K562 (cell line): Measurements from ENCODE around the gene DNAJB12. TPM values are rescaled to one million over a fixed set of nuclear protein-coding genes. Genes with fewer than 3 reads are reported as not detected.
A peak's percentile ranks its signal among the peaks of the same experiment; 100 is the strongest.

Source experiments
- BHLHE40 ChIP-seq: IDR thresholded peaks from 2 replicates; pipeline ENCODE4 v1.6.1; 2011; ENCODE audit warnings: low read length, improper control_type of control experiment
- CEBPG ChIP-seq, 3 experiments: fragments of 200-800 bp in 1 of 3; sonication (Bioruptor generic) in 1 of 3; sonication (generic) in 1 of 3; formaldehyde crosslinking in 1 of 3; IDR thresholded peaks in 2 of 3; conservative IDR thresholded peaks in 1 of 3; 2 replicates each; pipeline versions ENCODE4 v1.6.1 to v1.8.0; 2016 to 2022; ENCODE audit warnings: missing compliant biosample characterization in 2 of 3, missing genetic modification characterization in 2 of 3, mild to moderate bottlenecking in 1 of 3, missing genetic modification reagents in 1 of 3
- CTBP1 ChIP-seq: fragments of 450-650 bp; IDR thresholded peaks from 2 replicates; pipeline ENCODE4 v1.6.1; 2016; ENCODE audit warnings: borderline replicate concordance
- DNMT1 ChIP-seq: fragments of 450-650 bp; IDR thresholded peaks from 2 replicates; pipeline ENCODE4 v1.6.1; 2016; ENCODE audit warnings: antibody characterized with exemption, mild to moderate bottlenecking
- JUN ChIP-seq, 2 experiments: sonication (generic) in 1 of 2; formaldehyde crosslinking in 1 of 2; IDR thresholded peaks; 2 replicates each; pipeline versions ENCODE4 v1.6.1 to v1.8.0; 2012 to 2022; ENCODE audit warnings: borderline replicate concordance in 2 of 2, mild to moderate bottlenecking in 2 of 2, improper control_type of control experiment in 1 of 2, low read depth in 1 of 2, low read length in 1 of 2, missing genetic modification reagents in 1 of 2
- MAZ ChIP-seq, 2 experiments: fragments of 450-650 bp in 1 of 2; sonication (generic) in 1 of 2; formaldehyde crosslinking; IDR thresholded peaks in 1 of 2; conservative IDR thresholded peaks in 1 of 2; 2 replicates each; pipeline versions ENCODE4 v1.4.0 to v1.5.0; 2020; ENCODE audit warnings: mild to moderate bottlenecking in 1 of 2, missing genetic modification reagents in 1 of 2
- NFXL1 ChIP-seq: fragments of 450-650 bp; formaldehyde crosslinking; IDR thresholded peaks from 2 replicates; pipeline ENCODE4 v1.4.0; 2021; ENCODE audit warnings: mild to moderate bottlenecking
- SIN3B ChIP-seq: fragments of 450-650 bp; IDR thresholded peaks from 2 replicates; pipeline ENCODE4 v1.6.1; 2017; ENCODE audit warnings: low read depth, mild to moderate bottlenecking, moderate library complexity
- SMAD4 ChIP-seq: fragments of 250-450 bp; sonication (Bioruptor Pico); conservative IDR thresholded peaks from 2 replicates; pipeline ENCODE4 v1.8.0; 2021; ENCODE audit warnings: inconsistent platforms, mild to moderate bottlenecking, moderate library complexity
- SRSF9 ChIP-seq: fragments of 200-400 bp; formaldehyde crosslinking; IDR thresholded peaks from 2 replicates; pipeline ENCODE4 v1.6.1; 2017; ENCODE audit warnings: low read depth, low read length, borderline replicate concordance
- TEAD2 ChIP-seq: fragments of 450-650 bp; IDR thresholded peaks from 2 replicates; pipeline ENCODE4 v1.6.1; 2016; ENCODE audit warnings: missing genetic modification characterization, control low read depth, missing compliant biosample characterization
- WHSC1 ChIP-seq: IDR thresholded peaks from one replicate; pipeline ENCODE4 v1.6.1; 2012; ENCODE audit warnings: low read length, control low read depth, inconsistent platforms
- polyA plus RNA-seq, 8 experiments: library from polyadenylated mRNA; depleted of rRNA in 4 of 8; stranded (reverse) in 5 of 8; unstranded in 3 of 8; fragments of >200 nt; fragmentation: Nextera tagmentation in 2 of 8; fragmentation: Illumina TruSeq in 1 of 8; extraction: Ambion mirVana in 2 of 8; extraction: Trizol in 1 of 8; gene quantifications; 2 replicates each; pipeline versions ENCODE4 v1.2.1 to v1.2.3, GENCODE V29; 2011 to 2014; ENCODE audit warnings: inconsistent platforms in 1 of 8, missing spikeins in 1 of 8
- total RNA-seq, 7 experiments: library from RNA; depleted of rRNA in 6 of 7; stranded (reverse); fragments of >200 nt in 6 of 7; fragmentation: Illumina TruSeq in 2 of 7; extraction: Trizol in 2 of 7; gene quantifications; 2 replicates each; pipeline versions ENCODE4 v1.2.1 to v1.2.3, GENCODE V29; 2011 to 2021; ENCODE audit warnings: low replicate concordance in 1 of 7
- TF ChIP-seq, protein P1 (sequence below): fragments of 250-450 bp; sonication (Bioruptor Pico); IDR thresholded peaks from 2 replicates; pipeline ENCODE4 v1.4.0; 2020; ENCODE audit warnings: borderline replicate concordance
- TF ChIP-seq, protein P2 (sequence below): sonication (generic); formaldehyde crosslinking; IDR thresholded peaks from 2 replicates; pipeline ENCODE4 v1.8.0; 2022; ENCODE audit warnings: missing genetic modification reagents, mild to moderate bottlenecking, borderline replicate concordance
- TF ChIP-seq, protein P3 (sequence below): sonication (generic); formaldehyde crosslinking; IDR thresholded peaks from 2 replicates; pipeline ENCODE4 v1.8.0; 2023; ENCODE audit warnings: mild to moderate bottlenecking, missing genetic modification reagents

DNAJB12 gene
- total and polyA plus RNA-seq, 9 of the 15 experiments (the other 6 are each of a cell fraction or from before 2014, with no cell fraction given): 3.5 to 31.5 (median 20.3) TPM

DNA sequence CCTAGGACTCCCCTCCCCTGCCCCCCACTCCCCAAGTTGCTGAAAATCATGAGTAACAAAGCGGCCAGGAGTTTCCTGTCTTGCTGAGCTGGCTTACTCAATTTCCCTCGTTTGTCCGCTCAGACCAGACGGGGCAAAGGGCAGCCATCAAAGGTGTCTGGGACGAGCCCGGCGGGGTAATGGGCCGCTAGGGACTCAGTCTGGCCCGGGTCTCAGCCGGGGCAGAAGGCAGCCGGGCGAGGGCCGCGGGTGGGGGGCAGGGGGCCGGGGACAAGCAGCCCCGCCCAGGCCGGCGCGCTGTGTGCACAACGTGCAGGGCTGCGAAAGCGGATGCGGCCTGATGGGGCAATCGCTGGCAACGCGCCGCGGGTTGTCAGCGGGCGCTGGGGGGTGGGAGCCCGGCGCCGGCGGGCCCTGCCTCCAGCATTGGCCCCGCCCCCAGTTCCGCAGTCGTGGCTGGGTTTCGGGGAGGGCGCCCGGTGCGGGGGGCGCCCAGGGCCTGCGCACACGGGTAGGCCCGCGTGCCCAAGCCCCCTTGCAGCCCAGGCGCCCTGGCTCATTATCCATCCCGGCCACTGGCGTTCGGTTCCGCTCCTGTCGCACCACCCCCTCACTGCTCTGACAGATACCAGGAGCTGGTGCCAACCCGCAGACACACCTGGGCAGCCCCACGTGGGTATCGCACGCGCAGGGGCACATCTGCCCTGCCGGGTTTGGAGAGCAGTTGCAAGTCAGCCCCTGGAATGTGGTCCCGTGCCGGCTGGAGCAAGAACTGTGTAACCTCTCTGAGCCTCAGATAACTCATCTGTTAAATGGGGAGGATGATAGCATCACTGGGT lies 35.1 kb downstream of the DNAJB12 start (continued):
- TF ChIP-seq MAZ (CRISPR knock-in tag; conservative IDR thresholded peaks at IDR 0.05 in 1 of 2, IDR thresholded peaks at IDR 0.05 in 1 of 2): 0 out of 4 replicates have a peak, but pooled peaks of 1 of the 2 experiments have one; percentile 34
- TF ChIP-seq, protein P1, sequence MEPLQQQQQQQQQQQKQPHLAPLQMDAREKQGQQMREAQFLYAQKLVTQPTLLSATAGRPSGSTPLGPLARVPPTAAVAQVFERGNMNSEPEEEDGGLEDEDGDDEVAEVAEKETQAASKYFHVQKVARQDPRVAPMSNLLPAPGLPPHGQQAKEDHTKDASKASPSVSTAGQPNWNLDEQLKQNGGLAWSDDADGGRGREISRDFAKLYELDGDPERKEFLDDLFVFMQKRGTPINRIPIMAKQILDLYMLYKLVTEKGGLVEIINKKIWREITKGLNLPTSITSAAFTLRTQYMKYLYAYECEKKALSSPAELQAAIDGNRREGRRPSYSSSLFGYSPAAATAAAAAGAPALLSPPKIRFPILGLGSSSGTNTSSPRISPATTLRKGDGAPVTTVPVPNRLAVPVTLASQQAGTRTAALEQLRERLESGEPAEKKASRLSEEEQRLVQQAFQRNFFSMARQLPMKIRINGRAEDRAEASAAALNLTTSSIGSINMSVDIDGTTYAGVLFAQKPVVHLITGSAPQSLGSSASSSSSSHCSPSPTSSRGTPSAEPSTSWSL (CRISPR knock-in tag): peak; percentile 86
- TF ChIP-seq DNMT1: 0 out of 2 replicates have a peak, but pooled peaks have one; percentile 19
- peak; percentile 72; the same call in 1 of the 2 replicates for TF ChIP-seq NFXL1 (CRISPR knock-in tag)
- TF ChIP-seq BHLHE40: peak; percentile 83
- TF ChIP-seq, protein P2, sequence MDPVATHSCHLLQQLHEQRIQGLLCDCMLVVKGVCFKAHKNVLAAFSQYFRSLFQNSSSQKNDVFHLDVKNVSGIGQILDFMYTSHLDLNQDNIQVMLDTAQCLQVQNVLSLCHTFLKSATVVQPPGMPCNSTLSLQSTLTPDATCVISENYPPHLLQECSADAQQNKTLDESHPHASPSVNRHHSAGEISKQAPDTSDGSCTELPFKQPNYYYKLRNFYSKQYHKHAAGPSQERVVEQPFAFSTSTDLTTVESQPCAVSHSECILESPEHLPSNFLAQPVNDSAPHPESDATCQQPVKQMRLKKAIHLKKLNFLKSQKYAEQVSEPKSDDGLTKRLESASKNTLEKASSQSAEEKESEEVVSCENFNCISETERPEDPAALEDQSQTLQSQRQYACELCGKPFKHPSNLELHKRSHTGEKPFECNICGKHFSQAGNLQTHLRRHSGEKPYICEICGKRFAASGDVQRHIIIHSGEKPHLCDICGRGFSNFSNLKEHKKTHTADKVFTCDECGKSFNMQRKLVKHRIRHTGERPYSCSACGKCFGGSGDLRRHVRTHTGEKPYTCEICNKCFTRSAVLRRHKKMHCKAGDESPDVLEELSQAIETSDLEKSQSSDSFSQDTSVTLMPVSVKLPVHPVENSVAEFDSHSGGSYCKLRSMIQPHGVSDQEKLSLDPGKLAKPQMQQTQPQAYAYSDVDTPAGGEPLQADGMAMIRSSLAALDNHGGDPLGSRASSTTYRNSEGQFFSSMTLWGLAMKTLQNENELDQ: no peak
- no peak for TF ChIP-seq SRSF9
- peak; percentile 73 for TF ChIP-seq WHSC1
- 0 out of 2 replicates have a peak, but pooled peaks have one; percentile 8 for TF ChIP-seq SIN3B
- peak; percentile 19 for TF ChIP-seq CTBP1
- 0 out of 2 replicates have a peak, but pooled peaks have one; percentile 59 for TF ChIP-seq CEBPG (CRISPR knock-in tag; IDR thresholded peaks at IDR 0.05)
- TF ChIP-seq CEBPG (tag; conservative IDR thresholded peaks at IDR 0.05 in 1 of 2, IDR thresholded peaks at IDR 0.05 in 1 of 2): no peak
- peak; percentile 50; the same call in 1 of the 2 replicates for TF ChIP-seq JUN (IDR thresholded peaks at IDR 0.05; ENCODE audit: borderline replicate concordance, low read depth, low read length)
- TF ChIP-seq JUN (CRISPR knock-in tag; IDR thresholded peaks at IDR 0.05; ENCODE audit: borderline replicate concordance): no peak
- TF ChIP-seq TEAD2: 0 out of 2 replicates have a peak, but pooled peaks have one; percentile 68
- TF ChIP-seq, protein P3, sequence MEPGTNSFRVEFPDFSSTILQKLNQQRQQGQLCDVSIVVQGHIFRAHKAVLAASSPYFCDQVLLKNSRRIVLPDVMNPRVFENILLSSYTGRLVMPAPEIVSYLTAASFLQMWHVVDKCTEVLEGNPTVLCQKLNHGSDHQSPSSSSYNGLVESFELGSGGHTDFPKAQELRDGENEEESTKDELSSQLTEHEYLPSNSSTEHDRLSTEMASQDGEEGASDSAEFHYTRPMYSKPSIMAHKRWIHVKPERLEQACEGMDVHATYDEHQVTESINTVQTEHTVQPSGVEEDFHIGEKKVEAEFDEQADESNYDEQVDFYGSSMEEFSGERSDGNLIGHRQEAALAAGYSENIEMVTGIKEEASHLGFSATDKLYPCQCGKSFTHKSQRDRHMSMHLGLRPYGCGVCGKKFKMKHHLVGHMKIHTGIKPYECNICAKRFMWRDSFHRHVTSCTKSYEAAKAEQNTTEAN: no peak
- TF ChIP-seq SMAD4: peak; percentile 81
